K562 (cell line): Measurements from ENCODE around the gene NUP50. TPM values are rescaled to one million over a fixed set of nuclear protein-coding genes. Genes with fewer than 3 reads are reported as not detected.

Experiments
- ATAC-seq: fragments of 200-7000 bp; cut with Tn5 transposase; 3 replicates; pipeline ENCODE4 v1.9.1; 2020; ENCODE audit warnings: moderate library complexity
- BruUV-seq: library from RNA; stranded (reverse); fragments of 400-500 nt; replicated peaks from 2 replicates; lab custom pipeline; 2021; lab: Mats Ljungman, UMichigan
- CTCF ChIA-PET: fragments of 300-600 bp; formaldehyde crosslinking; extraction: SDS; loops from one replicate; lab custom pipeline; 2021; ENCODE audit warnings: low intra/inter-chr PET ratio; lab: Yijun Ruan, JAX
- POLR2A ChIA-PET: fragments of 300-600, 350-650 bp; sonication (Branson Sonifier 250); formaldehyde crosslinking; extraction: SDS; loops from one replicate; lab custom pipeline; 2021; ENCODE audit warnings: antibody characterized with exemption, inconsistent platforms; lab: Yijun Ruan, JAX
- DNase-seq, 4 experiments: peaks; one replicate each; pipeline versions ENCODE4 v3.0.0 to v3.0.0-alpha.2; 2011 to 2018; ENCODE audit warnings: low spot score in 3 of 4, mixed read lengths in 3 of 4; ENCODE audit errors: extremely low read depth in 1 of 4
- FAIRE-seq: peaks from 2 replicates; lab custom pipeline; 2011; peaks lifted over from hg19 to GRCh38; lab: Jason Lieb, UNC
- H2AFZ ChIP-seq: 2 replicates; pipeline ENCODE4 v1.6.0; 2011; ENCODE audit warnings: low read depth, low read length, control low read depth, inconsistent platforms
- H3K27ac ChIP-seq: fragments of 200-600 bp; 3 replicates; pipeline ENCODE4 v1.8.0; 2011; ENCODE audit warnings: low read depth, mild to moderate bottlenecking, control low read depth, inconsistent platforms, low read length, moderate library complexity, mixed read lengths; ENCODE audit errors: extremely low read depth
- H3K27me3 ChIP-seq, 2 experiments: fragments of 300-600 bp in 1 of 2; 2 replicates in 1 of 2; 3 replicates in 1 of 2; pipeline versions ENCODE4 v1.6.0 to v1.8.0; 2011; ENCODE audit warnings: inconsistent platforms in 2 of 2, low read length in 2 of 2, mild to moderate bottlenecking in 1 of 2, mixed read lengths in 1 of 2, moderate library complexity in 1 of 2; ENCODE audit not compliant: control insufficient read depth in 2 of 2, insufficient read depth in 2 of 2
- H3K36me3 ChIP-seq: fragments of 300-600 bp; 3 replicates; pipeline ENCODE4 v1.8.0; 2011; ENCODE audit warnings: mild to moderate bottlenecking, low read length, inconsistent platforms; ENCODE audit not compliant: control insufficient read depth, insufficient read depth
- H3K4me1 ChIP-seq, 2 experiments: fragments of 200-600 bp in 1 of 2; replicated peaks in 1 of 2; 2 replicates in 1 of 2; 3 replicates in 1 of 2; pipeline versions ENCODE4 v1.5.1 to v1.8.0; 2011; ENCODE audit warnings: inconsistent platforms in 2 of 2, low read length in 2 of 2, mild to moderate bottlenecking in 1 of 2, mixed read lengths in 1 of 2, moderate library complexity in 1 of 2; ENCODE audit not compliant: control insufficient read depth in 2 of 2, insufficient read depth in 2 of 2
- H3K4me2 ChIP-seq: 2 replicates; pipeline ENCODE4 v1.6.1; 2011; ENCODE audit warnings: low read length, control low read depth, inconsistent platforms, mixed read lengths; ENCODE audit not compliant: insufficient read depth
- H3K4me3 ChIP-seq: fragments of 200-600 bp; sonication (generic), shearing (Covaris generic); 2 replicates; pipeline ENCODE4 v1.5.1; 2016; ENCODE audit warnings: control low read depth, inconsistent platforms
- H3K79me2 ChIP-seq: fragments of 200-600 bp; 3 replicates; pipeline ENCODE4 v1.8.0; 2011; ENCODE audit warnings: low read length, inconsistent platforms; ENCODE audit not compliant: control insufficient read depth, insufficient read depth
- H3K9ac ChIP-seq, 2 experiments: 2 replicates each; pipeline versions ENCODE4 v1.6.0 to v1.6.1; 2011; ENCODE audit warnings: low read depth in 2 of 2, low read length in 2 of 2, control low read depth in 1 of 2, inconsistent platforms in 1 of 2, mild to moderate bottlenecking in 1 of 2, mixed read lengths in 1 of 2; ENCODE audit not compliant: insufficient read depth in 1 of 2
- H3K9me1 ChIP-seq: one replicate; pipeline ENCODE4 v1.6.0; 2011; ENCODE audit warnings: inconsistent platforms, mild to moderate bottlenecking, low read length, moderate library complexity; ENCODE audit not compliant: control insufficient read depth, insufficient read depth
- H3K9me3 ChIP-seq: replicated peaks from 2 replicates; pipeline ENCODE4 v1.5.1; 2011; ENCODE audit warnings: low read depth, low read length, inconsistent platforms; ENCODE audit not compliant: control insufficient read depth, insufficient read depth
- H4K20me1 ChIP-seq: replicated peaks from 2 replicates; pipeline ENCODE4 v1.6.1; 2011; ENCODE audit warnings: low read length, inconsistent platforms, mixed read lengths; ENCODE audit not compliant: control insufficient read depth, insufficient read depth
- ATF1 ChIP-seq, 2 experiments: fragments of 450-650 bp in 1 of 2; IDR thresholded peaks; 2 replicates each; pipeline ENCODE4 v1.6.1; 2016; ENCODE audit warnings: missing compliant biosample characterization in 1 of 2, missing genetic modification characterization in 1 of 2
- ATF6 ChIP-seq: sonication (generic); formaldehyde crosslinking; IDR thresholded peaks from 2 replicates; pipeline ENCODE4 v1.4.0; 2020; ENCODE audit warnings: mild to moderate bottlenecking, missing genetic modification reagents
- HDAC8 ChIP-seq: fragments of 450-650 bp; IDR thresholded peaks from 2 replicates; pipeline ENCODE4 v1.6.1; 2016; ENCODE audit warnings: mild to moderate bottlenecking, missing genetic modification characterization, moderate library complexity, missing compliant biosample characterization
- LARP7 ChIP-seq: fragments of 450-650 bp; IDR thresholded peaks from 2 replicates; pipeline ENCODE4 v1.6.1; 2016
- MCM3 ChIP-seq: fragments of 450-650 bp; IDR thresholded peaks from 2 replicates; pipeline ENCODE4 v1.6.1; 2016
- MTF1 ChIP-seq: fragments of 250-450 bp; sonication (Bioruptor Pico); IDR thresholded peaks from 2 replicates; pipeline ENCODE4 v1.9.0; 2021; ENCODE audit warnings: moderate library complexity, mild to moderate bottlenecking, inconsistent platforms, borderline replicate concordance
- NELFE ChIP-seq: IDR thresholded peaks from 2 replicates; pipeline ENCODE4 v1.6.1; 2011; ENCODE audit warnings: mild to moderate bottlenecking; ENCODE audit not compliant: insufficient read depth, insufficient read length
- SRSF3 ChIP-seq: fragments of 200-400 bp; formaldehyde crosslinking; IDR thresholded peaks from 2 replicates; pipeline ENCODE4 v1.6.1; 2016; ENCODE audit warnings: mild to moderate bottlenecking, low read length, moderate library complexity; ENCODE audit not compliant: insufficient read depth
- SRSF7 ChIP-seq: fragments of 200-400 bp; formaldehyde crosslinking; optimal IDR thresholded peaks from 2 replicates; pipeline ENCODE3; 2017; ENCODE audit warnings: mild to moderate bottlenecking, low read depth, low read length
- TBL1XR1 ChIP-seq, 2 experiments: IDR thresholded peaks; 2 replicates each; pipeline ENCODE4 v1.6.1; 2012; ENCODE audit warnings: improper control_type of control experiment in 2 of 2, low read length in 2 of 2, mild to moderate bottlenecking in 1 of 2
- TCF3 ChIP-seq: sonication (generic); formaldehyde crosslinking; IDR thresholded peaks from 2 replicates; pipeline ENCODE4 v1.4.0; 2020; ENCODE audit warnings: mild to moderate bottlenecking, missing genetic modification reagents
- TCF7 ChIP-seq: sonication (generic); IDR thresholded peaks from 2 replicates; pipeline ENCODE4 v1.6.1; 2016; ENCODE audit warnings: antibody characterized with exemption, borderline replicate concordance
- TSC22D4 ChIP-seq: fragments of 450-650 bp; IDR thresholded peaks from 2 replicates; pipeline ENCODE4 v1.6.1; 2016; ENCODE audit warnings: missing genetic modification characterization, missing biosample characterization, control low read depth
- ZNF12 ChIP-seq: sonication (generic); formaldehyde crosslinking; IDR thresholded peaks from 2 replicates; pipeline ENCODE4 v1.4.0; 2020; ENCODE audit warnings: mild to moderate bottlenecking, missing genetic modification reagents
- ZNF512 ChIP-seq: IDR thresholded peaks from 2 replicates; pipeline ENCODE4 v1.6.1; 2016; ENCODE audit warnings: missing genetic modification characterization, missing compliant biosample characterization
- WGBS: fragments of 100-300 bp; shearing (Covaris generic); methylation state at CpG from one replicate; pipeline ENCODE4 v1.1.6; 2016; ENCODE audit warnings: low coverage, mixed read lengths; ENCODE audit not compliant: insufficient coverage; ENCODE audit errors: missing lambda C conversion rate; 5-methylcytosine and 5-hydroxymethylcytosine counted together
- in situ Hi-C: fragments of 300-500 bp; cut with MboI; formaldehyde crosslinking; loops from 4 replicates; pipeline ENCODE4 v1.15.0; 2018; ENCODE audit warnings: inconsistent platforms, mixed read lengths
- intact Hi-C: fragments of 100-400 bp; cut with micrococcal nuclease; formaldehyde crosslinking; loops from 2 replicates; pipeline ENCODE4 v1.14.2; 2022
- polyA plus RNA-seq, 8 experiments: library from polyadenylated mRNA; depleted of rRNA in 4 of 8; stranded (reverse) in 5 of 8; unstranded in 3 of 8; fragments of >200 nt; fragmentation: Nextera tagmentation in 2 of 8; fragmentation: Illumina TruSeq in 1 of 8; extraction: Ambion mirVana in 2 of 8; extraction: Trizol in 1 of 8; gene quantifications; 2 replicates each; pipeline versions ENCODE4 v1.2.1 to v1.2.3, GENCODE V29; 2011 to 2014; ENCODE audit warnings: inconsistent platforms in 1 of 8, missing spikeins in 1 of 8
- total RNA-seq, 7 experiments: library from RNA; depleted of rRNA in 6 of 7; stranded (reverse); fragments of >200 nt in 6 of 7; fragmentation: Illumina TruSeq in 2 of 7; extraction: Trizol in 2 of 7; gene quantifications; 2 replicates each; pipeline versions ENCODE4 v1.2.1 to v1.2.3, GENCODE V29; 2011 to 2021; ENCODE audit warnings: low replicate concordance in 1 of 7
- TF ChIP-seq, protein P1 (sequence below): sonication (generic); formaldehyde crosslinking; IDR thresholded peaks from 2 replicates; pipeline ENCODE4 v1.8.1; 2022; ENCODE audit warnings: missing genetic modification reagents

The NUP50 gene
- total and polyA plus RNA-seq, 9 of the 15 experiments (the other 6 are each of a cell fraction or from before 2014, with no cell fraction given): 23.8 to 83.7 (median 55.3) TPM

DNA sequence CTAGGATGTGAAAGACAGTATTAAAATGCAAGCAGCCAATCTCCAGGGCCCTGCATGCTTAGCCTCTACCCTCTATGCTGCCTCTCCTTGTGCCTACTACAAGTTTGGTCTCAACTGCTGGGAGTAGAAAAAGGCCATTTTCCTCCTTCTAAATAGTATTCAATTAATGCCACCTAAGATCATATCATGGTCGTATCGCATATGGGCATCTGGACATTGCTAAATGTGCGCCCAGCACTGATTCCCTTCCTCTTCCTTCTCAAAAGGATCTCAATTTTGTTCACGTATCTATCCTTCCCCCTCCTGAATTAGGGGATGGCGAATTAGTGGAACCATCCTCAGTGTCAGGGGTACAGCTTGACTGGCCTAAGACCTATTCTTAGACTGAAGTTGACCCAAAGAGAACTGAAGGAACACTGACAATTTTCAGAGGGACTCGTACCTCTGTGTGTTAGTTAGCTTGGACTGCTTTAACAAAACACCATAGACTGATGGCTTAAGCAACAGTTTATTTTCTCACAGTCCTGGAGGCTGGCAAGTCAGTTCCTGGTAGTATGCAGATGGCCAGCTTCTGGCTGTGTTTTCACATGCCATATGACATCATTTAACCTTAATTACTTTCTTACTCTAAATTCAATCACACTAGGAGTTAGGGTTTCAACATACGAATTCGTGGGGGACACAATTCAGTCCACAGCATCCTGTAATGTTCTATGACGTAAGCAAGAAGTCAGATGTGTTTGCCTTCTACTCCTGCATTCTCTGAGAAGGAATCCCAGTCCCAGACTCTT lies 8.5 kb upstream of the NUP50 start:
- Histone ChIP-seq H3K4me1 (peaks cover 0 to 9% of the 10 kb centered on the region in 2 experiments; a peak in 3 of 5 replicates), H3K9me1 (no peaks in the 10 kb centered on the region), H4K20me1 (0 out of 2 replicates have a peak, but pooled peaks cover 2% of the 10 kb centered on the region), H3K9me3 (no peaks in the 10 kb centered on the region), H3K27ac (no peak overlapping the region), H3K79me2 (peaks cover 16% of the 10 kb centered on the region), H3K4me3 (no peak overlapping the region), H2AFZ (no peak overlapping the region), H3K27me3 (no peaks in the 10 kb centered on the region), H3K36me3 (peaks cover 15% of the 10 kb centered on the region; the same call in 1 of the 3 replicates), H3K4me2 (no peak overlapping the region), H3K9ac (no peak overlapping the region)
- DNase-seq (no peak), ATAC-seq (no peak), FAIRE-seq (no peak)
- intact Hi-C loops: no loop called here
- WGBS: 75% methylated on average over 9 of the region's 9 CpGs
- no TSS peak for BruUV-seq
- CTCF ChIA-PET: no interaction called here
- POLR2A ChIA-PET: no interaction called here
- in situ Hi-C loops: loop anchor here (10.0 kb wide), 1 partner anchor 50 kb away; no protein-coding TSS in a partner anchor
- TF ChIP-seq TSC22D4 (no peak), TBL1XR1 (IDR thresholded peaks at IDR 0.05; ENCODE audit: low read length in 2 of 2) (no peak), HDAC8 (tag) (no peak), MTF1 (CRISPR knock-in tag) (no peak), SRSF3 (no peak), ATF6 (CRISPR knock-in tag) (no peak), TCF7 (no peak), MCM3 (no peak), NELFE (no peak), TCF3 (CRISPR knock-in tag) (no peak), ZNF12 (CRISPR knock-in tag) (no peak), ZNF512 (tag) (no peak), ATF1 (CRISPR knock-in tag; IDR thresholded peaks at IDR 0.05) (no peak), ATF1 (tag; IDR thresholded peaks at IDR 0.05) (no peak), SRSF7 (no peak), LARP7 (no peak)
- TF ChIP-seq, protein P1, sequence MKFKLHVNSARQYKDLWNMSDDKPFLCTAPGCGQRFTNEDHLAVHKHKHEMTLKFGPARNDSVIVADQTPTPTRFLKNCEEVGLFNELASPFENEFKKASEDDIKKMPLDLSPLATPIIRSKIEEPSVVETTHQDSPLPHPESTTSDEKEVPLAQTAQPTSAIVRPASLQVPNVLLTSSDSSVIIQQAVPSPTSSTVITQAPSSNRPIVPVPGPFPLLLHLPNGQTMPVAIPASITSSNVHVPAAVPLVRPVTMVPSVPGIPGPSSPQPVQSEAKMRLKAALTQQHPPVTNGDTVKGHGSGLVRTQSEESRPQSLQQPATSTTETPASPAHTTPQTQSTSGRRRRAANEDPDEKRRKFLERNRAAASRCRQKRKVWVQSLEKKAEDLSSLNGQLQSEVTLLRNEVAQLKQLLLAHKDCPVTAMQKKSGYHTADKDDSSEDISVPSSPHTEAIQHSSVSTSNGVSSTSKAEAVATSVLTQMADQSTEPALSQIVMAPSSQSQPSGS (CRISPR knock-in tag): no peak
